CD4-positive, alpha-beta T cell treated with Interferon alpha-2 for 1 hour (primary cell): ENCODE measurements around the gene RPS16.
A peak's percentile ranks its signal among the peaks of the same experiment; 100 is the strongest.

Source experiments
- DNase-seq, 2 donors: peaks; one replicate each; pipeline ENCODE4 v3.0.0-alpha.2; 2020 to 2022

RPS16 gene

DNA sequence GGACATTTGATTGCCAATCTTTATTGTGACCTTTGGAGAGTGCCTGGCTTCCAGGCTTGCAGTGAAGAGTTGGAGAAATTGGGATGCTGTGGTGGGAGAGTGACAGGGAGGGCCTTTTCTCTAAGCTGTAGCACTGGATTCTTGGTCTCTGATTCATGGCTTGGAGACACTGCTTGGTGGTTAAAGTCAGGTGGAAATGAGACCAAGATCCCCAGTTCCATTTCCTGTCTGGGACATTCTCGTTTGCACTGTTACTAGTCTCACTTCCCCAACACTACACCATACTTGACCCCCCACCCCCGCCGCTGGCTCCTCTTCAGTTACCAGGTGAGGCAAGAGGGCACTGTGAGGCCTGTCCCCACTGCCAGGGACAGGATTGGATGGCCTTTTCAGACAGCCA lies 12.5 kb upstream of the RPS16 start:
- DNase-seq, result peak in 1 of 2 donors; percentile 16

GRCh38 chr19:39446365-39447084 lies 10.8 kb upstream of the RPS16 start:
- no peak for DNase-seq

DNA sequence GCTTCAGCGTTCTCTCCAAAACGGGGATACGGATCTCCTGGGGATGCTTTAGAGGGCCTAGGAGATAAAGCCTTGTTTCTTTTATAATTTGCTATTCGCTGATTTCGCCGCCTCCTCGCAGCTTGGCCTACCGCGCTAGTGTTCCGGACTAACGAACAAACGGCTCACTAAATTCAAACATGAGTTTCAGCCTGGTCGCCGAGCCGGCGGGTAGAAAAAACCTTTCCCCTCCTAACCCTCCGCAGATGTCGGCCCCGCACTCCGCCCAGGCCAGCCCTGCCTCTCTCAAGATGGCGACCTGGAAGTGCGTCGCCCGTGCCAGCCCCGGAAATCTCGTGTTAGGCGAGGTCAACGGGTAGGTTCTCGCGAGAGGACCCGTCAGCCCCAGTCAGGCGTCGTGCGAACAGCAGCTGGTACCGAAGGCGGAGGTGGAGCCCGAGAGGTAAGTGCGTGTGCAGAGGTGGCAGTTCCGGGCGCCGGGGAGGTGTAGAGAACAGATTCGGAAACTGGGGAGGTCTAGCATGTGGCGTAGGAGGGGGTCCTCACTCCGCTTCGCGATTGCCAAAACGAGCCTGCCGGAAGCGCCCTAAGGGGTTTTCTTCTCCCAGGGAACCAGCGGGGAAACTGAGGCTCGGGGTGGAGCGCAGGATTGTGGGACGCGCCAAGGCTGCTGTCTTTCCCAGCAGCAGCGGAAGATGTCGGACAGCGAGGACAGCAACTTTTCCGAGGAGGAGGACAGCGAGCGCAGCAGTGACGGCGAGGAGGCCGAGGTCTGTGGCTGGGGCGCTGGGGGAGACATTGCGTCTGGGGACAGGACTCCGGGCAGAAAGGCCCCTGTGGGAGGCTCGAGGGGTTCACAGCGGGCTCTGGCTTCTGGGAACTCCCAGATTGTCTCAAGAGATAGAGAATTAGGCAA lies 9.7 kb upstream of the RPS16 start, which contains the start of gene SUPT5H:
Gene SUPT5H (plus strand): TSS at position 387 of the 916 bp plus-strand sequence. CDS start 309 bp downstream, at position 696.
- peak; percentile 99 for DNase-seq

- DNase-seq, result no peak
Measured at GRCh38 chr19:39444598-39445195, 8.9 kb upstream of the RPS16 start.

DNA sequence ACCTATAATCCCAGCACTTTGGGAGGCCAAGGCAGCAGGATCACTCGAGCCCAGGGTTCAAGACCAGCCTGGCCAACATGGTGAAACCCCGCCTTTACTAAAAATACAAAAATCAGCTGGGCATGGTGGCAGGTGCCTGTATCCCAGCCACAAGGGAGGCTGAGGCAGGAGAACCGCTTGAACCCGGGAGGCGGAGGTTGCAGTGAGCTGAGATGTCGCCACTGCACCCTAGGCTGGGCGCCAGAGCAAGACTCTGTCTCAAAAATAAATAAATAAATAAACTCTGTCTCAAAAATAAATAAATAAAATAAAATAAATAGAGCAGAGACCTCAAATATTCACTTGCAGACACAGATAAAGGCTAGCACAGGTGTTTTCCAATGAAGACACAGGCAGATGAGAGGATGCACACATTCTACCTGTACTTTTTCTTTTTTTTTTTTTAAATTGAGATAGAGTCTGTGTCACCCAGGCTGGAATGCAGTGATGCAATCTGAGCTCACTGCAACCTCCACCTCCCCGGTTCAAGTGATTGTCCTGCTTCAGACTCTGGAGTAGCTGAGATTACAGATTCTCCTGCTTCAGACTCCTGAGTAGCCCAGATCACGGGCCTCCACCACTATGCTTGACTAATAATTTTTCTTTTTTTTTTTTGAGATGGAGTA lies 2.7 kb upstream of the RPS16 start:
- no peak for DNase-seq

DNA sequence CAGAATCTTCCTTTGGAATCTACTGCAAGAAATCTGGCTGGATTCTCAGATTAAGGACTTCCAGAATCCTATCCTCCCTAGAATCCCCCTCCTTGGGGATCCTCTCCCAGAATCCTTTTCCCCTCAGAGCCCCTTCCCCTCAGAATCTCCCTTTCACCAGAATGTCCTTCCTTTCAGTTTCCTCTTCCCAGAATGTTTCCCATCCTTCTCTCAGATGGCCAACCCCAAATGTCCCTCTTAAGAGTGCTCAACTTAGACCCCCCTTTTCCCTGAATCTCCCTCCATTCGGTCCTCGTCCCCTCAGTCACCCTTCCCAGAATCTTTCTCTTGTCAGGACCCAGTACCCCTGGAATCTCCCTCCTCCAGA lies 584 bp upstream of the RPS16 start:
- DNase-seq, result no peak

GRCh38 chr19:39434123-39435076 lies 1.3 kb downstream of the RPS16 start:
- DNase-seq, result peak in 1 of 2 donors; percentile 21

DNA sequence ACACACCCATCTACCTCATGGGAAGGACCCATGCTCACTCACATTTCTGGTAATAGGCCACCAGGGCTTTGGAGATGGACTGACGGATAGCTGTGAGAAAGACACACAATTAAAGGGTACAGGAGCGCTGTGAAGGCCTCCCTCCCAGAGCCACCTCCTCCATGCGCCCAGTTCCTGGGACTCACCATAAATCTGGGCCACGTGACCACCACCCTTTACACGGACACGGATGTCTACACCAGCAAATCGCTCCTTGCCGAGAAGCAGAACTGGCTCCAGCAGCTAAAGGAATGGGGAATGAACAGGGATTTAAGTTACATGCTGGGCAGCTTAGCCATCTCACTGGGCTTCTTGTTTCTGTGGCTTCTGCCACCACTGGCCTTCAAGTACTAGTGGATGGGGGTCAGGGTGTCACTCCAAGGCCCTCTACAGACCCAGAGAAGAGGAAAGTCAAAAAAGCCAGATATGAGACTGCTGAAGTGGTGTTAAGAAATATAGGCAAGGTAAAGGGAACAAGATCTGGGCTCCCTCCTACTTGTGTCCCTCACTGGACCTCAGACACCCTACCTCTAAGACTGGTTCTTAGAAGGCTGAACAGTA lies 2.2 kb downstream of the RPS16 start:
- DNase-seq, result no peak

DNA sequence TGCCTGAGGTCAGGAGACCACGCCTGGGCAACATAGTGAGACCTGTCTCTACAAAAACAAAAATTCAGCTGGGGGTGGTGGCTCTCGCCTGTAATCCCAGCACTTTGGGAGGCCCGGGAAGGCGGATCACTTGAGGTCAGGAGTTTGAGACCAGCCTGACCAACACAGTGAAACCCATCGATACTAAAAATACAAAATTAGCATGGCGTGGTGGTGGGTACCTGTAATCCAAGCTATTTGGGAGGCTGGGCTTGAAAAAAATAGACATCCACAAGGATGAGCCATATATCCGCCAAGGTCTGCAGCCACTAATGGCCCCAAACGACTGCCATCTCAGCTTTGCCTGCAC lies 3.1 kb downstream of the RPS16 start:
- peak in 1 of 2 donors; percentile 14 for DNase-seq

DNA sequence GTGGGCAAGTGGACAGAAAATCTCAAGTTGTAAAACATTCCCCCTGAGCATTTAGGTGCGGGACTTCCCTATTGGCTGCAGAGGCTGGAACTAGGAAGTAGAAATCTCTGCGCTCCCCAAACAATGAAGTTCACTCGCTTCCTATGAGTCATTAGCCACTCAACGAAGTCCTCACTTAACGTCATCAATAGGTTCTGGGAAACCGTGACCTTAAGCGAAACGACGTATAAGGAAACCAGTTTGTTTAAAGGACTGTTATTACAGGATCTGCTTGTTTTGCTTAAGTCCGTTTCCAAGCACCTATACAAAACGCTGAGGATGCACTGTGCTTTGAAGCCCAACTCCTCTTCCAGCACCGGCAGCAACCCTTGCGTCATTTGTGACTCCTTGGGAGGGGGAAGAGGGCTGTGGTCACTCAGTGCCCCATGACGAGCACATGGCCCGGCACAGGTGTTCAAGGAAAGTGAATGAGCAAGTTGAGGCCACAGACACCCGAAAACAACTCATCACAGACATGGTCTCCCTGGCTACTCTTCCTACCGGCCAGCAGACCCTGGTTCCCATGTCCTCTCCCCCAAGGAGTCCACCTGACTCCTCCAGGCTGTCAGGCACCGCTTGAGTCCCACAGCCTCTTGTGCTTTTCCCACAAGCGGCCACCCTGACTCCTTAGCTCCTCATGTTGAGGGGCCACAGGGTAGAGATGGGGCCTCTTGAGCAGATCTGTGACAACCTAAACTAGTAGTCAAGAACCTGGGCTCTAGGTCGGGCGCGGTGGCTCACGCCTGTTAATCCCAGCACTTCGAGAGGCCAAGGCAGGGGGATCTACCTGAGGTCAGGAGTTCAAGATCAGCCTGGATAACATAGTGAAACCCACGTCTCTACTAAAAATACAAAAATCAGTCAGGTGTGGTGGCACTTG lies 4.8 kb downstream of the RPS16 start:
- DNase-seq, result peak; percentile 88

DNA sequence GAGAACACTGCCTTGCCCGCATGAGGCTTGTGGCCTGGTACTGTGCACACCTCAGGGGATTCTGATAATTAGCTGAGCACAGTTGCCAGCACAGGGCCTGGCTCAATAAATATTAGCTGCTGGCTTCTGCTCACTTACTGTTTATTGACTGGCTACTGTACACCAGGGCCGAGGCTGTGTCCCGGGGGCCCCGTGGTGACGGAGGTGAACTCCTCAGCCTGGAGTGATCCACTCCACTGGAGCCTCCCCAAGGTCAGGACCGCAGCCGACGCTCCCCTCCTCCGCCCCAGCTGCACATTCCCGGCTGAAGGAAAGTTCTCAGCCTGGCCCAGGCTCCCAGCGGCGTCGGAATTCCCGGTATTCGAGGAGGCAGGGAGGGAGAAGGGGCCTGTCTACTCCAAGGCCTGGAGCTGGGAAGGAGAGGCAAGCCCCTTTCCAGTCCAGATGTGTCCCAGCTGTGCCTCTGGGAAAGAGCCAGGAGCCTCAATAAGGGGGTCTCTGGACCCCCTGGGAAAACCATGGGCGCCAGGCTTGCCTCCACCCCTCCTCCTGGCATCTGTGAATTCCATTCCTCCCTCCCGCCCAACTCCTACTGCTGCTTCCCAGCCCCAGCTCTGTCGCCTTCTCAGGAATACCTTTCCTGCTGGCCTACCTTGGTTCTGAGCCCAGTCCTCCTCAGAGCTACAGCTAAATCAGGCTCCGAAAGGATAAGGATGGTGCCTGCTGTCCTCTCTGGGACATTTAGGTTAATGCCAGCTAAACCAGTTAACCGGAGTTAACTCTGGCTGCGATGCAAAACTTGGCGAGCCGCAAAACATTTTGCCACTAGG lies 7.3 kb downstream of the RPS16 start:
- peak in 1 of 2 donors; percentile 26 for DNase-seq

DNA sequence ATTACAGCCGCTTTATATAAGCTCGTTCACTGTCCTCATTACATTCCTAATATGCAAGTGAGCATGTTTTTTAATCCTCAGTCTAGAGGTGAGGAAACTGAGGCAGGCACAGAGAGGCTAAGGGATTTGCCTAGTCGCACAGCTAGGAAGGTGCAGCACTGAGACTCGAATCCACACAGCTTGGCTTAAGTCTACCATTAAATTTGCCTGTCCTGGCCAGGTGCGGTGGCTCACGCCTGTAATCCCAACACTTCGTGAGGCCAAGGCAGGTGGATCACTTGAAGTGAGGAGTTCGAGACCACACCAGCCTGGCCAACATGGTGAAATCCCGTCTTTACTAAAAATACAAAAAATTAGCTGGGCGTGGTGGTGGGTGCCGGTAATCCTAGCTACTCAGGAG lies 8.0 kb downstream of the RPS16 start:
- no peak for DNase-seq

DNA sequence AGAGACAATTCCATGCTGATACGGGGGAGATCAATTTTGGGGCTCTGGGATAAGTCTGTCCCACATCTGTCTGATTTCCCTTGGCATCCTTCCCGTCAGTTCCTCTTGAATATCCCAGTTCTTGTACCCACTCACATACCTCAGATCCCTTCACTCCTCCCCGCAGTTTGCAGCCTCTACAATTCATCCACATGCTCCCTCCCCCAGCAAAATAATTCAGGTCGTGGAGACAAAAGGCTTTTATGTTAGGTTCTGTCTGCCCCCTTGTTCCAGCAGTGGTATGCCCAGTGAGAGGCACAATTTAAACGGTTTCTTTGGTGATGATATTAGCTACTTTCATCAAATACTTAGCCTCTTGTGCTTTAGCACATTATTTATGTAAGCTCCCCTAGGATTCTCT lies 9.6 kb downstream of the RPS16 start:
- DNase-seq, result peak in 1 of 2 donors; percentile 16

DNA sequence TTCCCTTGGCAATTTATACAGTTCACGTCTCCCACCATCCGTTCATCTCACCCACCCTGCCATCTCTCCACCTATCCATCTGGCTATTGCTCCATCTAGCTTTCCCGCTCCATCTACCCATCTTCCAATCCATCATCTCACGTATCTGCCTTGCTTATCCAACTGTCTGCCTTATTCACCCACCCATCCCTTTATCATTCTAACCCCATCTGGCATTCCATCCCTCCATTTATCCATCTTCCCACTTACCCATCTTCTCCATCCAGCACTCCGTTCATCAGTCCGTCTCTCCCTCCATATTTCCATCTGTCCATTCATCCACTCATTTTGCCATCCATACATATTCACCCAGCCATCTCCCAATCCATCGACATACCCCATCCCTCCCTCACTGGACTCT lies 10.0 kb downstream of the RPS16 start:
- peak in 1 of 2 donors; percentile 15 for DNase-seq

DNA sequence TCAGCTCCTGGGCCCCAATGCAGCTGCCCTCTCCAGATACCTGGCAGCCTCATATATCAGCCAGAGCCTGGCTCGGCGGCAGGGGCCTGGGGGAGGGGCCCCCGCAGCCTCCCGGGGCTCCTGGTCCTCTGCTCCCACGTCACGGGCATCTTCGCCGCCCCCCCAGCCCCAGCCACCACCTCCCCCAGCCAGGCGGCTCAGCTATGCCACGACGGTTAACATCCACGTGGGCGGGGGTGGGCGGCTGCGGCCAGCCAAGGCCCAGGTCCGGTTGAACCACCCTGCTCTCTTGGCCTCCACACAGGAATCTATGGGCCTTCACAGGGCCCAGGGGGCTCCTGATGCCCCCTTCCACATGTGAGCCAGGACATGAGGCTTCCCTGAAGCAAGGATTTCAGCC lies 10.8 kb downstream of the RPS16 start:
- DNase-seq, result no peak

DNA sequence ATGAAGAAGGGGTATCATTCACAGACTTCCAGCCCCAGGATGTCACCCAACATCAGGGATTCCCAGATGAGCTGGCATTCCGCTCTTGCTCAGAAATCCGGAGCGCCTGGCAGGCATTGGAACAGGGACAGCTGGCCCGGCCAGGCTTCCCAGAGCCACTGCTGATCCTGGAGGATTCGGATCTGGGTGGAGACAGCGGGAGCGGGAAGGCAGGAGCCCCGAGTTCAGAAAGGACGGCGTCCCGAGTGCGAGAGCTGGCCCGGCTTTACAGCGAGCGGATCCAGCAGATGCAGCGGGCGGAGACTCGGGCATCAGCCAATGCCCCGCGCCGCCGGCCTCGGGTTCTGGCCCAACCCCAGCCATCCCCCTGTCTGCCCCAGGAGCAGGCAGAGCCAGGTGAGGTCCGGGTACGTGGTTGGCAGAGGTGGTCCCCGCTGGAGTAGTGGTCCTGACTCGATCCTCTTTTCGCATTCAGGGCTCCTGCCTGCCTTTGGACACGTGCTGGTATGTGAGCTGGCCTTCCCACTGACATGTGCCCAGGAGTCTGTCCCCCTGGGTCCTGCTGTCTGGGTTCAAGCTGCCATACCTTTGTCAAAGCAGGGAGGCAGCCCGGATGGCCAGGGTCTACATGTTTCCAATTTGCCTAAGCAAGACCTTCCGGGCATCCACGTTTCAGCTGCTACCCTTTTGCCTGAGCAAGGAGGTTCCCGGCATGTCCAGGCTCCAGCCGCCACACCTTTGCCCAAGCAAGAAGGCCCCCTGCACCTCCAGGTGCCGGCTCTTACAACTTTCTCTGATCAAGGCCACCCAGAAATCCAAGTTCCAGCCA lies 12.3 kb downstream of the RPS16 start:
- peak in 1 of 2 donors; percentile 22 for DNase-seq

- no peak for DNase-seq
Measured at GRCh38 chr19:39422020-39422419, 13.7 kb downstream of the RPS16 start.

DNA sequence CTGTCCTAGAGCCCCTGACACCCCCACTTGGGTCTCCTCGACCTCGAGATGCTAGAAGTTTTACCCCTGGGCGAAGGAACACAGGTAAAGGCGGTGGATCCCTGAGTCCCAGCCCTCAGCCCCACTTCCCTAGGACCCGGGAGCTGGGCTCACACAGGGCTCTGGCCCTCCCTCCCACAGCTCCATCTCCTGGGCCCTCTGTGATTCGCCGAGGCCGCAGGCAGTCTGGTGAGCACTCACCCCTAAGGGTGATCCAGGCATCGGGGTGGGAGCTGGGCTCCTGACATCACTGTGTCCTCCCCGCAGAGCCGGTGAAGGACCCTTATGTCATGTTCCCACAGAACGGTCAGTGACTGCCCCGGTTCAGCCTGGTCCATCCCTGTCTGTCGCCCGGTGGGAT lies 15.0 kb downstream of the RPS16 start:
- no peak for DNase-seq
